Lower leg skin (tissue), 4 donors: Measurements from ENCODE around the gene HMGN3. TPM values are rescaled to one million over a fixed set of nuclear protein-coding genes. Genes with fewer than 3 reads are reported as not detected.

Experiments
- DNase-seq, 2 donors: peaks; one replicate each; pipeline ENCODE4 v3.0.0-alpha.2; 2019; ENCODE audit warnings: low spot score in 2 of 2
- H3K4me3 ChIP-seq: fragments of 200-600 bp; sonication (generic); 2 replicates; pipeline ENCODE4 v1.5.1; 2017; ENCODE audit warnings: mild to moderate bottlenecking, low read depth; ENCODE audit not compliant: poor library complexity, severe bottlenecking
- CTCF ChIP-seq, 3 donors: fragments of 450-650 bp; IDR thresholded peaks; one replicate each; pipeline ENCODE4 v1.5.1; 2016; ENCODE audit warnings: antibody characterized with exemption in 3 of 3, mild to moderate bottlenecking in 3 of 3, moderate library complexity in 2 of 3
- POLR2A ChIP-seq, 2 donors: fragments of 450-650 bp; IDR thresholded peaks; one replicate each; pipeline ENCODE4 v1.6.1; 2016 to 2017; ENCODE audit warnings: antibody characterized with exemption in 2 of 2, mild to moderate bottlenecking in 1 of 2, moderate library complexity in 1 of 2
- WGBS, 2 donors: methylation state at CpG; one replicate each; pipeline ENCODE4 v1.1.5; 2018; 5-methylcytosine and 5-hydroxymethylcytosine counted together
- intact Hi-C: fragments of 100-400 bp; cut with DNase I; formaldehyde crosslinking; loops from one replicate; pipeline ENCODE4 v1.15.0; 2023; ENCODE audit warnings: low total_unique reads
- total RNA-seq, 4 donors: library from RNA; depleted of rRNA; stranded (reverse); fragments of >200 nt; gene quantifications; one replicate each; pipeline ENCODE4 v1.1.0, GENCODE V29; 2016

HMGN3 gene
- total RNA-seq, 4 donors from 2014 or later, result 10.8 to 38.3 (median 21.4) TPM

GRCh38 chr6:79201143-79201542 is 33.3 kb downstream of the HMGN3 start:
- no peak for DNase-seq
- H3K4me3 ChIP-seq, result no peak overlapping the region
- intact Hi-C loops, result no loop called here
- TF ChIP-seq CTCF (IDR thresholded peaks at IDR 0.05) (no peak), POLR2A (IDR thresholded peaks at IDR 0.05) (no peak)
- WGBS, 2 donors, result 93 to 97% methylated on average over 1 of the region's 1 CpG

DNA sequence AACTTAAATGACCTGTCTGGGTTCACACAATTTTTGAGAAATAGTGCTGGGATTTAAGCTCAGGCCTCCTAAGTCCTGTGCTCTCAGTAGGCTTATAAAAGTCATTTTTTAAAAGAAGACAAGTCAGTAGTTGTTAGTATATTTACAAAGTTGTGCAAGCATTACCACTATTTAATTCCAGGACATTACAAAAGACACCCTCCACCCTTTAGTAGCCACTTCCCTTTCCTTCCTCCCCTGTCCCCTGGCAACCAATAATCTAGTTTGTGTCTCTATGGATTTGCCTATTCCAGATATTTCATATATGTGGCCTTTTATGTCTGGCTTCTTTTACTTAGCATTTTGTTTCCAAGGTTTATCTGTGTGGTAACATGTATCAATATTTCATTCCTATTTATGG is 37.6 kb downstream of the HMGN3 start:
- TF ChIP-seq POLR2A (IDR thresholded peaks at IDR 0.05) (no peak), CTCF (IDR thresholded peaks at IDR 0.05) (no peak)
- H3K4me3 ChIP-seq, result no peak overlapping the region
- DNase-seq, result no peak
- intact Hi-C loops, result no loop called here

DNA sequence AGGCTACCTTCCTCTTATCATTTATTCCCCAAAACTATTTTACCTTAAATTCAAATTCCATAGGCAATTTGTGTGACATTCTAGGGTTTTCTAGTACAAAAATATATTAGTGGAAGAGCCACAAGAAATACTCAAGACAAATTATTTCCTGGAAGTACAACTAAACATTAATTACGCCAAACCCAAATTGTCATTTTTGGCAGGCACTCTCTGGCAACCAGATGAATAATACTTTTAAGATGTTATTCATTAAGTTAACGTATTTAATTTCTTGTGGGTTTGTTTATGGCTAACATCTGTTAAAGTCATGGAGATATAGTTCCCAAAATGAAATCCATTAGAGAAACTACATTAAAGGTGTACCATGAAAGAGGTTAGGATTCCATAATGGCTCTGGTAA is 40.5 kb downstream of the HMGN3 start:
- no peak for DNase-seq
- 27 to 33% methylated on average over 2 of the region's 2 CpGs for WGBS, 2 donors
- intact Hi-C loops, result no loop called here
- H3K4me3 ChIP-seq, result no peak overlapping the region
- no peak for TF ChIP-seq POLR2A (IDR thresholded peaks at IDR 0.05)
- no peak for TF ChIP-seq CTCF (IDR thresholded peaks at IDR 0.05)

DNA sequence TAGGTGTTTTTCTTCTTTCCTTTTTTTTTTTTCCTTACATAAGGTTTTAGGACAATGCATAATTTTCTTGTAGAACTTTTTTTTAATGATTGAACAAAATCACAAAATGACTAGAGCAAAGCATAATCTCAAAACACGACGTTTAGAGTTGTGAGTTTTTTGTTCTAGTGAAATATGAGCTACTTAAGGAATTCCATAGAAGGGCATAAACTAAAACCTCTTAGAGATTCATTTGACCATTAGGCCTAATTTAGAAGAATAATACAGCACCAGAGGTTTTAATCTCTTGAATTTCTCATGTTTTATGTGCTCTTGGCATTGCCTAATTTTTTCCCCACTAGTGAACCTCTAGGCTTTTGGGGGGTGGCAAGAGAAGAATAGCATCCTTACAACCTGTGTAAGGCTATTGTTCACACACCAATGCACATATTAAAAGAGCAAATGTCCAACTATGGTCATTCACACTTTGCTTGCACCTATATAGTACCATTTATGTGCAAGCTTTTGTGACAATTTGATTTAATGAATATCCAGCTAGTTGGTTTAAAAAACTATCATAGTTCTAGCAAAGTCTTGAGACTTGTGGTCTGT is 44.6 kb downstream of the HMGN3 start:
- intact Hi-C loops, result no loop called here
- H3K4me3 ChIP-seq, result no peak overlapping the region
- 41 to 53% methylated on average over 2 of the region's 2 CpGs for WGBS, 2 donors
- no peak for DNase-seq
- TF ChIP-seq POLR2A (IDR thresholded peaks at IDR 0.05), result no peak
- no peak for TF ChIP-seq CTCF (IDR thresholded peaks at IDR 0.05)

DNA sequence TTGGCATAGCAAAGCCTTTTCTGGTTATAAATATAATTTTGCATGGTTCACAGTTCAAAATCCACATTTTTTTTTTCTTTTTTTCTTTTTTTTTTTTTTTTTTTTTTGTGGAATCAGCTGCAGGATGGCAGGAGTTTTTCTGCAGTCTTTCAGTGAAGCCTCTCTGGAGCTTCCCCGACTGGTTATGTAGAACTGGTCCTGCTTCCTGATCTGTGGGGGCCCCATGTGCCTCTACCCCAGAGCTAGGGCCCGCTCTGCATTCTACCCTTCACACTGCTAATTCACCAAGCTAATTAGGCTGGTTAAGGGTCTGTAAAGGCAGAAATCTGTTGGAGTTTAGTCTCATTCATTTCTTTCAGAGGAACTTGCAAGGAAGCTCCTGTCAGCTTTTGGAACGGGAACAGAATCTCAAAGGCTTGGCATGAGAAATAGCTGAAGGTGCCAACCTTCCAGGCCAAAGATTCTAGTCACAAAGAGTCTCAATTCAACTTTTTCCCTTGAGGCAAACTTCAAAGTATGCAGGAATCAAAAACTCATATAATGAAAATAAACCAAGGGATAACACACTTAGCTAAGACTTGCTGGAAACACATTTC is 45.5 kb downstream of the HMGN3 start:
- no peak for TF ChIP-seq POLR2A (IDR thresholded peaks at IDR 0.05)
- no peak for TF ChIP-seq CTCF (IDR thresholded peaks at IDR 0.05)
- DNase-seq, result no peak
- no peak overlapping the region for H3K4me3 ChIP-seq
- intact Hi-C loops, result no loop called here
- 10 to 17% methylated on average over 3 of the region's 3 CpGs for WGBS, 2 donors

DNA sequence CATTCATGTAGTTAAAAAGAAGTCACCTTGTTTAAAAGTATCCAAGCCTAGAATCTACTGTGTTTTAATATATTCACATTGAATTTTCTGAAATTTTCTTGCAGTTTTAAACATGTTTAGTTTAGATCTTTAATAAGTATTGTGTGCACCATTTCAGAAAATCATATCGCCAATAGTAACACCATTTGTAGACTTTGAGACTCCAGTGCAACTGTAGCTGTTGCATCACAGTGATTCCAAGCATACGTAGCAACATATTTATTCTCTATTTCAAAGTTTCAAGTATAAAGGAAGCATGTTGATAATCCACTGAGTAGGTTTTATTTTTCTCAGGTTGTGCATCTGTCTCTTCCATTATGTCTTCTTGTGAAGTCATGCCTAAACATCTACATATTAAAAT is 46.4 kb downstream of the HMGN3 start:
- TF ChIP-seq CTCF (IDR thresholded peaks at IDR 0.05), result no peak
- TF ChIP-seq POLR2A (IDR thresholded peaks at IDR 0.05), result no peak
- no peak for DNase-seq
- intact Hi-C loops, result no loop called here
- H3K4me3 ChIP-seq, result no peak overlapping the region
- WGBS, 2 donors, result 93 to 96% methylated on average over 2 of the region's 2 CpGs
